K562 (cell line): ENCODE data around the gene GULP1.

ENCODE experiments used
- BCL6 ChIP-seq: fragments of 250-450 bp; sonication (Bioruptor Pico); IDR thresholded peaks from 2 replicates; pipeline ENCODE4 v1.4.0; 2020
- ZFP1 ChIP-seq: fragments of 450-650 bp; formaldehyde crosslinking; IDR thresholded peaks from 2 replicates; pipeline ENCODE4 v1.4.0; 2020; ENCODE audit warnings: mild to moderate bottlenecking, mixed read lengths
- TF ChIP-seq, protein P1 (sequence below): fragments of 250-450 bp; sonication (Bioruptor Pico); IDR thresholded peaks from 2 replicates; pipeline ENCODE4 v1.8.0; 2021; ENCODE audit warnings: moderate library complexity, mild to moderate bottlenecking, inconsistent platforms
- TF ChIP-seq, protein P2 (sequence below): fragments of 250-450 bp; sonication (Bioruptor Pico); IDR thresholded peaks from 2 replicates; pipeline ENCODE4 v1.5.1; 2021; ENCODE audit warnings: mild to moderate bottlenecking

DNA sequence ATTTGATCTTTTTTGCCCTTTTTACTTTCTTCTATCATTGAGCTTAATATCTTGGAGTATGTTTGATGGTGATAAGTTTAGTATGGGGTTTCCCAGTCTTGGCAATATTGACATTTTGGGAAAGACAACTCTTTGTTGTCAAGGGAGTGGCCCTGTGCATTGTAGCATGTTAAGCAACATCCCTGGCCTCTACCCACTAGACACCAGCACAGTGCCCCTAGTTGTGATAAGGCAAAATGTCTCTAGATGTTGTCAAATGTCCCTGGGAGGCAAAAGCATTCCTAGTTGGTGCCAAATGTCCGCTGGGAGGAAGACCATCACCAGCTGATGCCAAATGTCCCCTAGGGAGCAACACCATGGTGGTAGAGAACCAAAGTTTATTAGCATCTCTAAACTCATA lies 28.2 kb downstream of the GULP1 start:
- TF ChIP-seq BCL6 (no peak), ZFP1 (CRISPR knock-in tag) (no peak)
- TF ChIP-seq, protein P1, sequence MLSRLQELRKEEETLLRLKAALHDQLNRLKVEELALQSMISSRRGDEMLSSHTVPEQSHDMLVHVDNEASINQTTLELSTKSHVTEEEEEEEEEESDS (CRISPR knock-in tag) = no peak
- TF ChIP-seq, protein P2, sequence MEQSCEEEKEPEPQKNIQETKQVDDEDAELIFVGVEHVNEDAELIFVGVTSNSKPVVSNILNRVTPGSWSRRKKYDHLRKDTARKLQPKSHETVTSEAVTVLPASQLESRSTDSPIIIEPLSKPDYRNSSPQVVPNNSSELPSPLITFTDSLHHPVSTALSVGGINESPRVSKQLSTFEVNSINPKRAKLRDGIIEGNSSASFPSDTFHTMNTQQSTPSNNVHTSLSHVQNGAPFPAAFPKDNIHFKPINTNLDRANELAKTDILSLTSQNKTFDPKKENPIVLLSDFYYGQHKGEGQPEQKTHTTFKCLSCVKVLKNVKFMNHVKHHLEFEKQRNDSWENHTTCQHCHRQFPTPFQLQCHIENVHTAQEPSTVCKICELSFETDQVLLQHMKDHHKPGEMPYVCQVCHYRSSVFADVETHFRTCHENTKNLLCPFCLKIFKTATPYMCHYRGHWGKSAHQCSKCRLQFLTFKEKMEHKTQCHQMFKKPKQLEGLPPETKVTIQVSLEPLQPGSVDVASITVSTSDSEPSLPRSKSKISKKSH (CRISPR knock-in tag) = no peak
